ENCODE measurements around the gene C16orf54.
A peak's percentile ranks its signal among the peaks of the same experiment; 100 is the strongest.
"Not testable (repeated sequence)": the region's sequence is repeated elsewhere in the genome, so short reads cannot be mapped to it uniquely, and the experiment has no call there.

The C16orf54 gene

DNA sequence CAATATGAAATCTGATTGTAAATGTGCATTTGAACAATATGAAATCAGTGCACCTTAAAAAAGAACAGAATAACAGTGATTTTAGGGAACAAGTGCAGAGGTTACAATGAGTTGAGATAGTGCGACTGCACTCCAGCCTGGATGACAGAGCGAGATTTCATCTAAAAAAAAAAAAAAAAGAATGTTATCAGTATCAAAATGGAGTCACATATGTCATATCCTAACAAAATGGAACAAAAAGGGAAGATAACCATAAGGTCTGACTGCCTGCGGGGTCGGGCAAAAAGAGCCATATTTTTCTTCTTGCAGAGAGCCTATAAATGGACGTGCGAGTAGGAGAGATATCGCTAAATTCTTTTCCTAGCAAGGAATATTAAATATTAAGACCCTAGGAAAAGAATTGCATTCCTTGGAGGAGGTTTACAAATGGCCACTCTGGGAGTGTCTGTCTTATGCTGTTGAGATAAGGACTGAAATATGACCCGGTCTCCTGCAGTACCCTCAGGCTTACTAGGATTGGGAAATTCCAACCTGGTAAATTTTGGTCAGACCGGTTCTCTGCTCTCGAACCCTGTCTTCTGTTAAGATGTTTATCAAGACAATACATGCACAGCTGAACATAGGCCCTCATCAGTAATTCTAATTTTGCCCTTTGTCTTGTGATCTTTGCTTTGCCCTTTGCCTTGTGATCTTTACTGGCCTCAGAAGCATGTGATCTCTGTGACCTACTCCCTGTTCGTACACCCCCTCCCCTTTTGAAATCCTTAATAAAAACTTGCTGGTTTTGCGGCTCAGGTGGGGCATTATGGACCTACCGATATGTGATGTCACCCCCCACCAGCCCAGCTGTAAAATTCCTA is 37.5 kb upstream of the C16orf54 start:
- H3K4me3 ChIP-seq (ENCODE audit: low read depth, low read length); POLR2A ChIA-PET; H3K27ac ChIP-seq (ENCODE audit: extremely low read depth, low read depth, low read length); H3K9me3 ChIP-seq (ENCODE audit: control insufficient read depth, insufficient read depth, low read depth, low read length); H3K36me3 ChIP-seq (ENCODE audit: control insufficient read depth in 2 of 2, insufficient read depth in 1 of 2, low read length in 2 of 2); H3K4me1 ChIP-seq (ENCODE audit: control insufficient read depth, insufficient read depth, low read length); CTCF ChIA-PET: not testable (repeated sequence)
- 0 out of 2 replicates have a peak, but pooled peaks have one; percentile 24 for TF ChIP-seq IKZF3 (tag by site-specific recombination; IDR thresholded peaks at IDR 0.05)
- TF ChIP-seq YY1 (tag by site-specific recombination; IDR thresholded peaks at IDR 0.05), result peak; percentile 32; the same call in 1 of the 2 replicates

DNA sequence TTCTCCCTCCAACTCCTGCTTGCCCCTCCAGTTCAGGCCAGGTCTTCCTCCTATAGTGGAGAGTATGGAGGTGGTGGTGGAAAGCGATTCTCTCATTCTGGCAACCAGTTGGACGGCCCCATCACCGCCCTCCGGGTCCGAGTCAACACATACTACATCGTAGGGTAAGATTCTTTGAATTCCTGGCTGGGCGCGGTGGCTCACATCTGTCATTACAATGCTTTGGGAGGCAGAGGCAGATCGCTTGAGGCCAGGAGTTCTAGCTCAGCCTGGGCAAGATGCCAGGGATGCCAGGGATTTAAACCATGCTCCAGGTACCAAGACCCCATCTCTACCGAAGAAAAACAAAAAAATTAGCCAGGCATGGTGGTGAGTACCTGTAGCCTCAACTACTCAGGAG is 33.7 kb upstream of the C16orf54 start:
- CTCF ChIA-PET, result interaction anchor here (1.5 kb wide), 1 partner anchor 69 kb away, joined by 6 read pairs; no protein-coding TSS in a partner anchor
- peaks cover 4% of the 10 kb centered on the region; the same call in 1 of the 2 replicates for H3K4me1 ChIP-seq (ENCODE audit: control insufficient read depth, insufficient read depth, low read length)

DNA sequence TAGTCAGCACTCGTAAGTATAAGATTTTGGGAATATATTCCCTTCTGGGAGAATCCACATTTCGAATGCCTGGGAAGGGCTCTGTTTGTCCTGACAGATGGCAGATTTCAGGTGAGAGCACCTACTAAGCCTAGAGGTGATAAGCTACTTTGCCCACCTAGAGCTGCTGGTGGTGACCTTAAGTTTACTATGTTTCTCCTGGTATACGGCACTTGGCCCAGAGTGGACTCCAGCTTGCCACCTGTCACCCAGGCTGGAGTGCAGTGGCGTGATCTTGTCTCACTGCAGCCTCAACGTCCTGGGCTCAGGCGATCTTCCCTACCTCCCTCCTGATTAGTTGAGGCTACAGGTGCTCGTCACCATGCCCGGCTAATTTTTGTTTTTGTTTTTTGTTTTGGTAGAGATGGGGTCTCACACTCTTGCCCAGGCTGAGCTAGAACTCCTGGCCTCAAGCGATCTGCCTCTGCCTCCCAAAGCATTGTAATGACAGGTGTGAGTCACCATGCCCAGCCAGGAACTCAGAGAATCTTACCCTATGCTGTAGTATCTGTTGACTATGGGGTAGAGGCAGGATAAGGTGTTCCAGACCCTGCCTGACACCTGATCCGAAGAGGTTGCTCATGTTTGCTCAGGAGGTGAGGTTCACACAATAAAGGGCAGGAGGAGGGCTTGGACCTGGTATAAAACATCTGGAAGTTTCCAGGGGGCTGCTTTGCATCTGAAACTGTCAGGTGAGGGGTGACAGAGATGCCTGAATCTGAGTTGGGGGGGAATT is 32.0 kb upstream of the C16orf54 start, which contains the start of gene ZG16:
ZG16 (plus strand) TSS at position 681 of the 775 bp plus-strand sequence. CDS start 1,011 bp downstream, outside the sequence.
- CTCF ChIA-PET, result interaction anchor here (0.6 to 1.6 kb wide), 5 partner anchors 12 to 71 kb away, joined by 3 to 11 read pairs (median 3); partner anchors contain the start of gene KIF22
- Histone ChIP-seq H3K36me3 (ENCODE audit: control insufficient read depth in 2 of 2, insufficient read depth in 1 of 2, low read length in 2 of 2) (no peaks in the 10 kb centered on the region), H3K9me3 (ENCODE audit: control insufficient read depth, insufficient read depth, low read depth, low read length) (no peaks in the 10 kb centered on the region)

More for the DNA sequence above, 33.7 kb upstream of the C16orf54 start:
- Histone ChIP-seq H3K9me3 (ENCODE audit: control insufficient read depth, insufficient read depth, low read depth, low read length) (no peaks in the 10 kb centered on the region), H3K27ac (ENCODE audit: extremely low read depth, low read depth, low read length) (no peak overlapping the region), H3K4me3 (ENCODE audit: low read depth, low read length) (no peak overlapping the region), H3K36me3 (ENCODE audit: control insufficient read depth in 2 of 2, insufficient read depth in 1 of 2, low read length in 2 of 2) (no peaks in the 10 kb centered on the region)
- POLR2A ChIA-PET, result interaction anchor here (0.8 kb wide), 1 partner anchor 11 kb away, joined by 3 read pairs; the partner anchor contains the start of gene KIF22
- TF ChIP-seq, protein P1, sequence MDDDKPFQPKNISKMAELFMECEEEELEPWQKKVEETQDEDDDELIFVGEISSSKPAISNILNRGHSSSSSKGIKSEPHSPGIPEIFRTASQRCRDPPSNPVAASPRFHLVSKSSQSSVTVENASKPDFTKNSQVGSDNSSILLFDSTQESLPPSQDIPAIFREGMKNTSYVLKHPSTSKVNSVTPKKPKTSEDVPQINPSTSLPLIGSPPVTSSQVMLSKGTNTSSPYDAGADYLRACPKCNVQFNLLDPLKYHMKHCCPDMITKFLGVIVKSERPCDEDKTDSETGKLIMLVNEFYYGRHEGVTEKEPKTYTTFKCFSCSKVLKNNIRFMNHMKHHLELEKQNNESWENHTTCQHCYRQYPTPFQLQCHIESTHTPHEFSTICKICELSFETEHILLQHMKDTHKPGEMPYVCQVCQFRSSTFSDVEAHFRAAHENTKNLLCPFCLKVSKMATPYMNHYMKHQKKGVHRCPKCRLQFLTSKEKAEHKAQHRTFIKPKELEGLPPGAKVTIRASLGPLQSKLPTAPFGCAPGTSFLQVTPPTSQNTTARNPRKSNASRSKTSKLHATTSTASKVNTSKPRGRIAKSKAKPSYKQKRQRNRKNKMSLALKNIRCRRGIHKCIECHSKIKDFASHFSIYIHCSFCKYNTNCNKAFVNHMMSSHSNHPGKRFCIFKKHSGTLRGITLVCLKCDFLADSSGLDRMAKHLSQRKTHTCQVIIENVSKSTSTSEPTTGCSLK (tag by site-specific recombination; IDR thresholded peaks at IDR 0.05), result no peak
- TF ChIP-seq WT1 (tag by site-specific recombination; IDR thresholded peaks at IDR 0.05) (no peak), ZNF157 (tag by site-specific recombination; IDR thresholded peaks at IDR 0.05) (no peak)

DNA sequence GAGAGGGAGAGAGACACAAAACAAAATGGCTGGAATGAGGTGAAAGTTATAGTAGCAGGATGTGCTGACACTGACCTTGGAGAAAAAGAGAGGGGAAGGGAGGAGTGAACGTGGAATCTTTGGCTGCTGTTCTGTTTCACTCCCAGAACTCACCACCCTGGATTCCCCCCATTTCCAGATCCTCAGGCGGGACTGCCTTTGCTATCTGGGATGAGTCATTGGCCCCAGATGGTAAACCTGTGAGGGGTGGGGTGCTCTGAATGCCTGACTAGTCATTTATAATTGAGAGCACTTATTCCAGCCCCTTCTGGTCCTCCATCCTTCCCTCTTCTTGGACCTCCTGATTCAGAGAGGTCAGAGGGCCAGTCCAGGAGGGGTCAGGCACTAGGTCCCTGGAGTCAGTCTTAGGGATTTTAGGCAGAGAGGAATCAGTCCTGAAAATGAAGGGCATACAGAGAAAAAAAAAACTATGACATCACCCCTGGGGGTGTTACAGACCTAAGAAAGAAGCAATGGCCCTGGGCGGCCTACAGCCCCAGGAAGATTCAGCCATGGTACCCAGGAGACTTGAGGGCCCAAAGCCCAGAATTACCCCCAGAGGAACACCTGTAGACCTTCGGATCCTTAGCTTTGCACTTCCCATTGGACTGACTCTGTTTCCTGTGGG is 30.1 kb upstream of the C16orf54 start:
- ChIA-PET CTCF (interaction anchor here (0.7 kb wide), 1 partner anchor 146 kb away, joined by 3 read pairs; no protein-coding TSS in a partner anchor), POLR2A (no interaction called here)
- Histone ChIP-seq H3K36me3 (ENCODE audit: control insufficient read depth in 2 of 2, insufficient read depth in 1 of 2, low read length in 2 of 2) (no peaks in the 10 kb centered on the region), H3K27ac (ENCODE audit: extremely low read depth, low read depth, low read length) (no peak overlapping the region), H3K4me3 (ENCODE audit: low read depth, low read length) (no peak overlapping the region), H3K4me1 (ENCODE audit: control insufficient read depth, insufficient read depth, low read length) (no peaks in the 10 kb centered on the region), H3K9me3 (ENCODE audit: control insufficient read depth, insufficient read depth, low read depth, low read length) (no peaks in the 10 kb centered on the region)
- 0 out of 2 replicates have a peak, but pooled peaks have one; percentile 14 for TF ChIP-seq ZBTB20 (tag by site-specific recombination; IDR thresholded peaks at IDR 0.05)
- no peak for TF ChIP-seq RBAK (tag by site-specific recombination; IDR thresholded peaks at IDR 0.05)
- TF ChIP-seq, protein P2, sequence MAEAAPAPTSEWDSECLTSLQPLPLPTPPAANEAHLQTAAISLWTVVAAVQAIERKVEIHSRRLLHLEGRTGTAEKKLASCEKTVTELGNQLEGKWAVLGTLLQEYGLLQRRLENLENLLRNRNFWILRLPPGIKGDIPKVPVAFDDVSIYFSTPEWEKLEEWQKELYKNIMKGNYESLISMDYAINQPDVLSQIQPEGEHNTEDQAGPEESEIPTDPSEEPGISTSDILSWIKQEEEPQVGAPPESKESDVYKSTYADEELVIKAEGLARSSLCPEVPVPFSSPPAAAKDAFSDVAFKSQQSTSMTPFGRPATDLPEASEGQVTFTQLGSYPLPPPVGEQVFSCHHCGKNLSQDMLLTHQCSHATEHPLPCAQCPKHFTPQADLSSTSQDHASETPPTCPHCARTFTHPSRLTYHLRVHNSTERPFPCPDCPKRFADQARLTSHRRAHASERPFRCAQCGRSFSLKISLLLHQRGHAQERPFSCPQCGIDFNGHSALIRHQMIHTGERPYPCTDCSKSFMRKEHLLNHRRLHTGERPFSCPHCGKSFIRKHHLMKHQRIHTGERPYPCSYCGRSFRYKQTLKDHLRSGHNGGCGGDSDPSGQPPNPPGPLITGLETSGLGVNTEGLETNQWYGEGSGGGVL (tag by site-specific recombination; IDR thresholded peaks at IDR 0.05), result peak; percentile 84
- TF ChIP-seq KLF10 (tag by site-specific recombination; IDR thresholded peaks at IDR 0.05), result no peak
- TF ChIP-seq, protein P3, sequence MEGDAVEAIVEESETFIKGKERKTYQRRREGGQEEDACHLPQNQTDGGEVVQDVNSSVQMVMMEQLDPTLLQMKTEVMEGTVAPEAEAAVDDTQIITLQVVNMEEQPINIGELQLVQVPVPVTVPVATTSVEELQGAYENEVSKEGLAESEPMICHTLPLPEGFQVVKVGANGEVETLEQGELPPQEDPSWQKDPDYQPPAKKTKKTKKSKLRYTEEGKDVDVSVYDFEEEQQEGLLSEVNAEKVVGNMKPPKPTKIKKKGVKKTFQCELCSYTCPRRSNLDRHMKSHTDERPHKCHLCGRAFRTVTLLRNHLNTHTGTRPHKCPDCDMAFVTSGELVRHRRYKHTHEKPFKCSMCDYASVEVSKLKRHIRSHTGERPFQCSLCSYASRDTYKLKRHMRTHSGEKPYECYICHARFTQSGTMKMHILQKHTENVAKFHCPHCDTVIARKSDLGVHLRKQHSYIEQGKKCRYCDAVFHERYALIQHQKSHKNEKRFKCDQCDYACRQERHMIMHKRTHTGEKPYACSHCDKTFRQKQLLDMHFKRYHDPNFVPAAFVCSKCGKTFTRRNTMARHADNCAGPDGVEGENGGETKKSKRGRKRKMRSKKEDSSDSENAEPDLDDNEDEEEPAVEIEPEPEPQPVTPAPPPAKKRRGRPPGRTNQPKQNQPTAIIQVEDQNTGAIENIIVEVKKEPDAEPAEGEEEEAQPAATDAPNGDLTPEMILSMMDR (tag by site-specific recombination; IDR thresholded peaks at IDR 0.05), result no peak
- peak; percentile 74 for TF ChIP-seq ZBTB17 (tag by site-specific recombination; IDR thresholded peaks at IDR 0.05)
- TF ChIP-seq, protein P4, sequence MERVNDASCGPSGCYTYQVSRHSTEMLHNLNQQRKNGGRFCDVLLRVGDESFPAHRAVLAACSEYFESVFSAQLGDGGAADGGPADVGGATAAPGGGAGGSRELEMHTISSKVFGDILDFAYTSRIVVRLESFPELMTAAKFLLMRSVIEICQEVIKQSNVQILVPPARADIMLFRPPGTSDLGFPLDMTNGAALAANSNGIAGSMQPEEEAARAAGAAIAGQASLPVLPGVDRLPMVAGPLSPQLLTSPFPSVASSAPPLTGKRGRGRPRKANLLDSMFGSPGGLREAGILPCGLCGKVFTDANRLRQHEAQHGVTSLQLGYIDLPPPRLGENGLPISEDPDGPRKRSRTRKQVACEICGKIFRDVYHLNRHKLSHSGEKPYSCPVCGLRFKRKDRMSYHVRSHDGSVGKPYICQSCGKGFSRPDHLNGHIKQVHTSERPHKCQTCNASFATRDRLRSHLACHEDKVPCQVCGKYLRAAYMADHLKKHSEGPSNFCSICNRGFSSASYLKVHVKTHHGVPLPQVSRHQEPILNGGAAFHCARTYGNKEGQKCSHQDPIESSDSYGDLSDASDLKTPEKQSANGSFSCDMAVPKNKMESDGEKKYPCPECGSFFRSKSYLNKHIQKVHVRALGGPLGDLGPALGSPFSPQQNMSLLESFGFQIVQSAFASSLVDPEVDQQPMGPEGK (tag by site-specific recombination; IDR thresholded peaks at IDR 0.05), result peak; percentile 55; the same call in 1 of the 2 replicates
- TF ChIP-seq ZNF184 (tag by site-specific recombination; IDR thresholded peaks at IDR 0.05), result peak; percentile 44; the same call in 1 of the 2 replicates

More for the DNA sequence above, 32.0 kb upstream of the C16orf54 start, which contains the start of gene ZG16:
- POLR2A ChIA-PET, result interaction anchor here (0.6 to 0.8 kb wide), 2 partner anchors 12 to 20 kb away, joined by 3 to 5 read pairs; no protein-coding TSS in a partner anchor
- H3K4me1 ChIP-seq (ENCODE audit: control insufficient read depth, insufficient read depth, low read length), result no peaks in the 10 kb centered on the region
- no peak within 1 kb of the TSS for H3K4me3 ChIP-seq (ENCODE audit: low read depth, low read length)
- no peak within 1 kb of the TSS for H3K27ac ChIP-seq (ENCODE audit: extremely low read depth, low read depth, low read length)
- TF ChIP-seq SCRT2 (tag by site-specific recombination; IDR thresholded peaks at IDR 0.05), result 0 out of 2 replicates have a peak, but pooled peaks have one; percentile 21
- peak; percentile 83 for TF ChIP-seq ZNF121 (tag by site-specific recombination; IDR thresholded peaks at IDR 0.05)
- peak; percentile 36; the same call in 1 of the 2 replicates for TF ChIP-seq ZNF600 (tag by site-specific recombination; IDR thresholded peaks at IDR 0.05)
- no peak for TF ChIP-seq ZNF133 (tag by site-specific recombination; IDR thresholded peaks at IDR 0.05)
- no peak for TF ChIP-seq ZNF302 (tag by site-specific recombination; IDR thresholded peaks at IDR 0.05; ENCODE audit: low read depth)

Measured in HEK293 (cell line).